ENCODE measurements around the gene LSM10.

GRCh38 chr1:36417931-36418330 is 20.2 kb upstream of the LSM10 start:
- no peak for TF ChIP-seq CTCF (IDR thresholded peaks at IDR 0.05)
- no peak for TF ChIP-seq POLR2A (IDR thresholded peaks at IDR 0.05)
